ENCODE data around the gene PHF12.

DNA sequence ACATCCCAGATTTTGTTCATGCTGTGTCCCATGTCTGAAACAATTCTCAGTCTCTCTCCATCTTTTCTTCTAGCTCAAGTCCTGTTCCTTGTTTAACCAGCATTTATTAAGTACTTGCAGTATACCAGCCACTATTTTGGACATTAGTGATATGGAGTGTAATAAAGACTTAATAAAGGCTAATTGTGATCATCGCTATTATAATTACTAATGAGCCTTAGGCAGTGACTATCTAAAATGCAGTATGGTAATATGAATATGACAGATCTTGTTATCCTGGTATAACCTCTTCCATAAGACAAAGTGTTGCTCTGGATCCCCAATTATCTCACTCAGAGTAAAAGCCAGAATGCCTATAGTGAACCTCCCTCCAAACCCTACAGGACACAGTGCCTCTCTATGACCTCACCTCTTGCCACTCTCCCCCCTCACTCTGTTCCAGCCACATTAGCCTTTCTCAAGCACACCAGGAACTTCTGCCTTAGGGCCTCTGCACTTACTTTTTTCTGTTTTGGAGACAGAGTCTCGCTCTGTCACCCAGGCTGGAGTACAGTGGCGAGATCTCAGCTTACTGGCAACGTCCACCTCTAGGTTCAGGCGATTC is 52.0 kb downstream of the PHF12 start:
- TF ChIP-seq, protein P1, sequence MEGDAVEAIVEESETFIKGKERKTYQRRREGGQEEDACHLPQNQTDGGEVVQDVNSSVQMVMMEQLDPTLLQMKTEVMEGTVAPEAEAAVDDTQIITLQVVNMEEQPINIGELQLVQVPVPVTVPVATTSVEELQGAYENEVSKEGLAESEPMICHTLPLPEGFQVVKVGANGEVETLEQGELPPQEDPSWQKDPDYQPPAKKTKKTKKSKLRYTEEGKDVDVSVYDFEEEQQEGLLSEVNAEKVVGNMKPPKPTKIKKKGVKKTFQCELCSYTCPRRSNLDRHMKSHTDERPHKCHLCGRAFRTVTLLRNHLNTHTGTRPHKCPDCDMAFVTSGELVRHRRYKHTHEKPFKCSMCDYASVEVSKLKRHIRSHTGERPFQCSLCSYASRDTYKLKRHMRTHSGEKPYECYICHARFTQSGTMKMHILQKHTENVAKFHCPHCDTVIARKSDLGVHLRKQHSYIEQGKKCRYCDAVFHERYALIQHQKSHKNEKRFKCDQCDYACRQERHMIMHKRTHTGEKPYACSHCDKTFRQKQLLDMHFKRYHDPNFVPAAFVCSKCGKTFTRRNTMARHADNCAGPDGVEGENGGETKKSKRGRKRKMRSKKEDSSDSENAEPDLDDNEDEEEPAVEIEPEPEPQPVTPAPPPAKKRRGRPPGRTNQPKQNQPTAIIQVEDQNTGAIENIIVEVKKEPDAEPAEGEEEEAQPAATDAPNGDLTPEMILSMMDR (conservative IDR thresholded peaks at IDR 0.05): no peak
- TF ChIP-seq EZH2 (IDR thresholded peaks at IDR 0.05; ENCODE audit: low read depth): no peak
